CD14-positive monocyte (primary cell): Measurements from ENCODE around the gene ZNF841. TPM values are rescaled to one million over a fixed set of nuclear protein-coding genes. Genes with fewer than 3 reads are reported as not detected.

Experiments
- DNase-seq, 3 donors: peaks; one replicate each; pipeline ENCODE4 v3.0.0-alpha.2; 2011 to 2022
- H2AFZ ChIP-seq: 2 replicates; pipeline ENCODE4 v1.6.0; 2012; ENCODE audit warnings: mild to moderate bottlenecking, low read depth, low read length, inconsistent platforms; ENCODE audit not compliant: insufficient read depth, poor library complexity, severe bottlenecking
- H3K27ac ChIP-seq, 2 donors: 1 replicate in 1 of 2; 2 replicates in 1 of 2; pipeline ENCODE4 v1.5.1; 2012 to 2013; ENCODE audit warnings: low read length in 2 of 2, control low read depth in 1 of 2, inconsistent platforms in 1 of 2, low read depth in 1 of 2, mild to moderate bottlenecking in 1 of 2
- H3K27me3 ChIP-seq, 2 donors: one replicate each; pipeline versions ENCODE4 v1.6.0 to v1.6.1; 2011 to 2013; ENCODE audit warnings: low read length in 2 of 2; ENCODE audit not compliant: control insufficient read depth in 2 of 2, insufficient read depth in 2 of 2
- H3K36me3 ChIP-seq, 2 donors: replicated peaks in 1 of 2; 1 replicate in 1 of 2; 2 replicates in 1 of 2; pipeline versions ENCODE4 v1.5.1 to v1.6.1; 2012 to 2013; ENCODE audit warnings: low read length in 2 of 2, control low read depth in 1 of 2, inconsistent platforms in 1 of 2, mild to moderate bottlenecking in 1 of 2; ENCODE audit not compliant: insufficient read depth in 2 of 2, control insufficient read depth in 1 of 2
- H3K4me1 ChIP-seq, 2 donors: 1 replicate in 1 of 2; 2 replicates in 1 of 2; pipeline versions ENCODE4 v1.5.1 to v1.6.1; 2012 to 2013; ENCODE audit warnings: low read length in 2 of 2, control low read depth in 1 of 2, inconsistent platforms in 1 of 2, mild to moderate bottlenecking in 1 of 2, moderate library complexity in 1 of 2; ENCODE audit not compliant: insufficient read depth in 2 of 2, control insufficient read depth in 1 of 2
- H3K4me2 ChIP-seq: replicated peaks from 2 replicates; pipeline ENCODE3; 2012; ENCODE audit warnings: low read length, moderate library complexity, mild to moderate bottlenecking; ENCODE audit not compliant: poor library complexity, severe bottlenecking; ENCODE audit errors: extremely low read depth
- H3K4me3 ChIP-seq, 3 experiments: fragments of 200-600 bp in 1 of 3; sonication (generic) in 1 of 3; replicated peaks in 1 of 3; 1 replicate in 2 of 3; 2 replicates in 1 of 3; pipeline ENCODE4 v1.5.1; 2011 to 2013; ENCODE audit warnings: low read length in 3 of 3, mild to moderate bottlenecking in 3 of 3, control low read depth in 2 of 3, low read depth in 2 of 3, inconsistent platforms in 1 of 3, moderate library complexity in 1 of 3
- H3K79me2 ChIP-seq: 2 replicates; pipeline ENCODE4 v1.6.0; 2012; ENCODE audit warnings: mild to moderate bottlenecking, control low read depth, inconsistent platforms, low read length, moderate library complexity; ENCODE audit not compliant: insufficient read depth
- H3K9ac ChIP-seq: 2 replicates; pipeline ENCODE4 v1.6.0; 2017; ENCODE audit warnings: low read length, mild to moderate bottlenecking; ENCODE audit not compliant: insufficient read depth, poor library complexity, severe bottlenecking
- H3K9me3 ChIP-seq, 2 donors: replicated peaks in 1 of 2; 1 replicate in 1 of 2; 2 replicates in 1 of 2; pipeline versions ENCODE4 v1.5.1 to v1.6.1; 2012 to 2013; ENCODE audit warnings: low read length in 2 of 2, control low read depth in 1 of 2; ENCODE audit not compliant: control insufficient read depth in 1 of 2, insufficient read depth in 1 of 2
- H4K20me1 ChIP-seq: 2 replicates; pipeline ENCODE4 v1.6.0; 2012; ENCODE audit warnings: mild to moderate bottlenecking, low read length, control low read depth, moderate library complexity; ENCODE audit not compliant: insufficient read depth
- H3K27ac Mint-ChIP-seq, 7 donors: one replicate each; pipeline ENCODE4 v1.8.0; 2020; ENCODE audit warnings: mild to moderate bottlenecking in 7 of 7, mixed read lengths in 7 of 7, moderate library complexity in 6 of 7, inconsistent platforms in 2 of 7
- H3K27me3 Mint-ChIP-seq, 3 donors: one replicate each; pipeline ENCODE4 v1.8.0; 2021 to 2022; ENCODE audit warnings: low read depth in 3 of 3, mild to moderate bottlenecking in 3 of 3, mixed read lengths in 3 of 3, moderate library complexity in 3 of 3, inconsistent platforms in 1 of 3
- H3K36me3 Mint-ChIP-seq, 2 donors: one replicate each; pipeline ENCODE4 v1.8.0; 2020; ENCODE audit warnings: mixed read lengths in 2 of 2, inconsistent platforms in 1 of 2, mild to moderate bottlenecking in 1 of 2
- H3K4me1 Mint-ChIP-seq: one replicate; pipeline ENCODE4 v1.8.0; 2020; ENCODE audit warnings: mild to moderate bottlenecking, mixed read lengths
- H3K4me3 Mint-ChIP-seq, 2 donors: one replicate each; pipeline ENCODE4 v1.8.0; 2020; ENCODE audit warnings: mild to moderate bottlenecking in 2 of 2, mixed read lengths in 2 of 2, moderate library complexity in 1 of 2
- H3K9me3 Mint-ChIP-seq, 7 donors: one replicate each; pipeline ENCODE4 v1.8.0; 2020 to 2022; ENCODE audit warnings: mixed read lengths in 7 of 7, mild to moderate bottlenecking in 6 of 7, moderate library complexity in 6 of 7, inconsistent platforms in 2 of 7
- CTCF ChIP-seq: fragments of 200-600 bp; IDR thresholded peaks from one replicate; pipeline ENCODE4 v1.8.0; 2022; ENCODE audit warnings: antibody characterized with exemption, mild to moderate bottlenecking
- WGBS: methylation state at CpG from one replicate; pipeline ENCODE4 v1.1.5; 2013; ENCODE audit warnings: missing lambda C conversion rate; ENCODE audit not compliant: insufficient coverage; 5-methylcytosine and 5-hydroxymethylcytosine counted together
- intact Hi-C, 2 donors: fragments of 100-400 bp; cut with micrococcal nuclease; formaldehyde crosslinking; loops; one replicate each; pipeline versions ENCODE4 v1.15.0 to v1.15.1; 2023
- polyA plus RNA-seq, 3 donors: library from polyadenylated mRNA; depleted of rRNA in 1 of 3; unstranded in 2 of 3; stranded (reverse) in 1 of 3; fragments of 300-500 nt in 2 of 3; fragments of >200 nt in 1 of 3; fragmentation: Illumina TruSeq in 2 of 3; gene quantifications; 1 replicate in 2 of 3; 2 replicates in 1 of 3; pipeline ENCODE4 v1.2.3, GENCODE V29; 2012 to 2021

ZNF841 gene
- polyA plus RNA-seq, 3 donors: 0.42 to 5.2 TPM; not detected in 1

- Mint-ChIP-seq H3K9me3 (peaks cover 61 to 94% (median 92%) of the 10 kb centered on the region in 7 donors), H3K4me1 (no peaks in the 10 kb centered on the region), H3K27ac (no peak overlapping the region), H3K4me3 (no peak overlapping the region), H3K36me3 (peaks cover 43 to 48% of the 10 kb centered on the region in 2 donors), H3K27me3 (no peaks in the 10 kb centered on the region)
- intact Hi-C loops: no loop called here
- Histone ChIP-seq H3K36me3 (peaks cover 30 to 71% of the 10 kb centered on the region in 2 donors), H3K79me2 (no peaks in the 10 kb centered on the region), H3K9ac (no peak overlapping the region), H3K9me3 (peaks cover 49 to 99% of the 10 kb centered on the region in 2 donors), H3K4me3 (peak overlapping the region in 1 of 3 experiments; percentile 41), H2AFZ (no peak overlapping the region), H4K20me1 (no peaks in the 10 kb centered on the region), H3K27ac (no peak overlapping the region), H3K27me3 (no peaks in the 10 kb centered on the region), H3K4me2 (no peak overlapping the region), H3K4me1 (no peaks in the 10 kb centered on the region)
- DNase-seq: no peak
- 100% methylated on average over 9 of the region's 12 CpGs for WGBS
- TF ChIP-seq CTCF: no peak
Observed at GRCh38 chr19:52115526-52116053, 20.0 kb upstream of the ZNF841 start.

- no CpG with 5 or more reads among the region's 5 CpGs for WGBS
- Histone ChIP-seq H3K79me2 (no peaks in the 10 kb centered on the region), H3K27me3 (no peaks in the 10 kb centered on the region), H3K4me1 (no peaks in the 10 kb centered on the region), H3K4me3 (peak overlapping the region in 1 of 3 experiments; percentile 41), H3K27ac (no peak overlapping the region), H3K4me2 (no peak overlapping the region), H3K9me3 (peaks cover 56 to 99% of the 10 kb centered on the region in 2 donors), H3K36me3 (peaks cover 24 to 62% of the 10 kb centered on the region in 2 donors), H2AFZ (no peak overlapping the region), H3K9ac (no peak overlapping the region), H4K20me1 (no peaks in the 10 kb centered on the region)
- TF ChIP-seq CTCF: no peak
- Mint-ChIP-seq H3K9me3 (peaks cover 61 to 94% (median 91%) of the 10 kb centered on the region in 7 donors), H3K27ac (no peak overlapping the region), H3K36me3 (peaks cover 34 to 40% of the 10 kb centered on the region in 2 donors), H3K4me3 (no peak overlapping the region), H3K4me1 (no peaks in the 10 kb centered on the region), H3K27me3 (no peaks in the 10 kb centered on the region)
- intact Hi-C loops: no loop called here
- no peak for DNase-seq
Observed at GRCh38 chr19:52114691-52115090, 19.1 kb upstream of the ZNF841 start.
